ENCODE measurements around the gene CHST15. TPM values are rescaled to one million over a fixed set of nuclear protein-coding genes. Genes with fewer than 3 reads are reported as not detected.
"Not testable (repeated sequence)": the region's sequence is repeated elsewhere in the genome, so short reads cannot be mapped to it uniquely, and the experiment has no call there.

CHST15 gene
- total and polyA plus RNA-seq, 2 of the 13 experiments (the other 11 are each of a cell fraction or from before 2014, with no cell fraction given): 1.4 to 94.7 TPM

GRCh38 chr10:124095801-124096200, 2.4 kb upstream of the CHST15 start:
- WGBS (ENCODE audit: low lambda C conversion rate): 82% methylated on average over 16 of the region's 16 CpGs
- H3K36me3 ChIP-seq (replicated peaks in 1 of 2; ENCODE audit: control insufficient read depth in 1 of 2, insufficient read depth in 2 of 2, low read length in 2 of 2); H3K27ac ChIP-seq (ENCODE audit: extremely low read length, insufficient read depth, low read length); DNase-seq (ENCODE audit: low spot score); H3K9ac ChIP-seq (ENCODE audit: insufficient read depth, low read depth, low read length); POLR2A ChIA-PET; in situ Hi-C loops (cut with HindIII; ENCODE audit: extremely low pct_ligation_motif_present, low pct_unique_long_range_greater_than_20kb); H3K4me3 ChIP-seq (replicated peaks in 1 of 3; ENCODE audit: insufficient read depth in 1 of 3, low read depth in 2 of 3, low read length in 3 of 3); FAIRE-seq; BruUV-seq (replicated peaks); H3K4me2 ChIP-seq (ENCODE audit: low read depth, low read length); ATAC-seq; CTCF ChIA-PET (ENCODE audit: low intra/inter-chr PET ratio, low total read pairs); intact Hi-C loops (cut with micrococcal nuclease; ENCODE audit: unreplicated experiment); H2AFZ ChIP-seq (ENCODE audit: low read length): not testable (repeated sequence)
- Histone ChIP-seq H3K79me2 (ENCODE audit: insufficient read depth, low read length) (peaks cover 20% of the 10 kb centered on the region), H3K27me3 (ENCODE audit: control insufficient read depth in 1 of 2, insufficient read depth in 2 of 2, low read length in 2 of 2) (peaks cover 4 to 60% of the 10 kb centered on the region in 2 experiments), H4K20me1 (ENCODE audit: insufficient read depth, low read length) (peaks cover 13% of the 10 kb centered on the region), H3K9me3 (ENCODE audit: low read length) (peaks cover 13% of the 10 kb centered on the region), H3K4me1 (ENCODE audit: insufficient read depth, low read length) (peaks cover 58% of the 10 kb centered on the region)
- 0 out of 2 replicates have a peak, but pooled peaks have one; percentile 15 for TF ChIP-seq ZNF687 (CRISPR knock-in tag; IDR thresholded peaks at IDR 0.05)

- Histone ChIP-seq H3K27ac (ENCODE audit: extremely low read length, insufficient read depth, low read length) (no peak overlapping the region), H2AFZ (ENCODE audit: low read length) (no peak overlapping the region), H3K4me3 (replicated peaks in 1 of 3; ENCODE audit: insufficient read depth in 1 of 3, low read depth in 2 of 3, low read length in 3 of 3) (peak overlapping the region in 2 of 3 experiments; percentile 86 to 91; a peak in 4 of 6 replicates), H4K20me1 (ENCODE audit: insufficient read depth, low read length) (peaks cover 20% of the 10 kb centered on the region), H3K9ac (ENCODE audit: insufficient read depth, low read depth, low read length) (peak overlapping the region; percentile 7; the same call in 1 of the 2 replicates), H3K9me3 (ENCODE audit: low read length) (peaks cover 10% of the 10 kb centered on the region), H3K27me3 (ENCODE audit: control insufficient read depth in 1 of 2, insufficient read depth in 2 of 2, low read length in 2 of 2) (peaks cover 4 to 56% of the 10 kb centered on the region in 2 experiments), H3K4me1 (ENCODE audit: insufficient read depth, low read length) (peaks cover 65% of the 10 kb centered on the region), H3K36me3 (replicated peaks in 1 of 2; ENCODE audit: control insufficient read depth in 1 of 2, insufficient read depth in 2 of 2, low read length in 2 of 2) (peaks cover under 1 to 2% of the 10 kb centered on the region in 2 experiments; a peak in 2 of 5 replicates), H3K79me2 (ENCODE audit: insufficient read depth, low read length) (peaks cover 27% of the 10 kb centered on the region), H3K4me2 (ENCODE audit: low read depth, low read length) (peak overlapping the region; percentile 82)
- no peak for FAIRE-seq
- in situ Hi-C loops (cut with HindIII; ENCODE audit: extremely low pct_ligation_motif_present, low pct_unique_long_range_greater_than_20kb): no loop called here
- TF ChIP-seq POGZ (CRISPR knock-in tag; IDR thresholded peaks at IDR 0.05) (no peak), ATF4 (CRISPR knock-in tag; IDR thresholded peaks at IDR 0.05) (0 out of 4 replicates have a peak, but pooled peaks of 1 of the 2 experiments have one; percentile 16), ZSCAN20 (CRISPR knock-in tag; IDR thresholded peaks at IDR 0.05; ENCODE audit: borderline replicate concordance) (no peak), DNMT1 (CRISPR knock-in tag; IDR thresholded peaks at IDR 0.05) (no peak), SALL1 (CRISPR knock-in tag; IDR thresholded peaks at IDR 0.05) (peak; percentile 21; the same call in 1 of the 2 replicates), SAP130 (CRISPR knock-in tag; IDR thresholded peaks at IDR 0.05; ENCODE audit: low read depth) (peak; percentile 36; the same call in 1 of the 2 replicates), CEBPG (CRISPR knock-in tag; IDR thresholded peaks at IDR 0.05) (peak; percentile 33; the same call in 1 of the 2 replicates)
- WGBS (ENCODE audit: low lambda C conversion rate): 20% methylated on average over 6 of the region's 6 CpGs
- ChIA-PET POLR2A (interaction anchor here (0.9 kb wide), 1 partner anchor 46 kb away, joined by 3 read pairs; no protein-coding TSS in a partner anchor), CTCF (ENCODE audit: low intra/inter-chr PET ratio, low total read pairs) (no interaction called here)
- intact Hi-C loops (cut with micrococcal nuclease; ENCODE audit: unreplicated experiment): no loop called here
- ATAC-seq: no peak
- no TSS peak for BruUV-seq (replicated peaks)
- no peak for DNase-seq (ENCODE audit: low spot score)
These were observed 1.7 kb upstream of the CHST15 start for GRCh38 chr10:124095096-124095495.

Data from HepG2 (cell line).